ENCODE data around the gene MT1A. TPM values are rescaled to one million over a fixed set of nuclear protein-coding genes. Genes with fewer than 3 reads are reported as not detected.
"Not testable (repeated sequence)": the region's sequence is repeated elsewhere in the genome, so short reads cannot be mapped to it uniquely, and the experiment has no call there.

MT1A gene
- polyA plus RNA-seq, 3 donors from 2014 or later, result not detected

DNA sequence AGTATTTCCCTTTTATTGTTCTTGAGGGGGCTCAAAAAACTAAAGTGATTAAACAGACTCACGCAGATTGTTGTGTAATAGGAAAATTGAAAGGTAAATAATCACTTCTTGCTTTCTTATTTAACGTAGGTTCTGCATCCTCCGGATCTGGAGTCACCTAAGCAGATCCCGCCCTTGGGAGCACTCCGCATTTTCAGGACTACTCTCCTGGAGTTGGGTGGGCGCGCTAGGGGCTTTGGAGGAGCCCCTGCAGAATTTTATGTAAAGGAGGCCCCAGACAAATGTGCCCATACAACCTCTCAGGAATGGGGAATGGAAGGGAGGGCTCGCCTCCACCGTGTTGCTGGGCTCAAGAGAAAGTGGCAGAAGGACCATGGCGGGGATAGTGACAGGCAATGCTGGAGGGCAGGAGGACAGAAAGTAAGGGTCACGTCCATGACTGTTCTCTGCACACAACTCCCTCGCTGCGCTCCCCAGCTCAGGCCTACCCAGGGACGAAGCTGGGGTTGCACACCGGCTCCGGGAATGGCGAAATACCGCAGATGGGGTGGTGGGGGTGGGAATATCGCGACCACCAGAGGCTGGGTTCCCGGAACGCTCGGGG, 21.8 kb upstream of the MT1A start:
- peaks cover 10 to 11% of the 10 kb centered on the region in 2 donors for H3K4me1 Mint-ChIP-seq
- peaks cover 0 to 19% (median 10%) of the 10 kb centered on the region in 3 donors for H3K27me3 Mint-ChIP-seq (ENCODE audit: low read depth in 3 of 3)
- H3K4me3 Mint-ChIP-seq, result peak overlapping the region in 4 of 5 donors; percentile 28 to 69 (median 44)
- peak overlapping the region in 1 of 6 donors; percentile 34 for H3K27ac Mint-ChIP-seq
- H3K9me3 Mint-ChIP-seq, result no peaks in the 10 kb centered on the region
- H3K36me3 Mint-ChIP-seq, result no peaks in the 10 kb centered on the region
- DNase-seq, result no peak

DNA sequence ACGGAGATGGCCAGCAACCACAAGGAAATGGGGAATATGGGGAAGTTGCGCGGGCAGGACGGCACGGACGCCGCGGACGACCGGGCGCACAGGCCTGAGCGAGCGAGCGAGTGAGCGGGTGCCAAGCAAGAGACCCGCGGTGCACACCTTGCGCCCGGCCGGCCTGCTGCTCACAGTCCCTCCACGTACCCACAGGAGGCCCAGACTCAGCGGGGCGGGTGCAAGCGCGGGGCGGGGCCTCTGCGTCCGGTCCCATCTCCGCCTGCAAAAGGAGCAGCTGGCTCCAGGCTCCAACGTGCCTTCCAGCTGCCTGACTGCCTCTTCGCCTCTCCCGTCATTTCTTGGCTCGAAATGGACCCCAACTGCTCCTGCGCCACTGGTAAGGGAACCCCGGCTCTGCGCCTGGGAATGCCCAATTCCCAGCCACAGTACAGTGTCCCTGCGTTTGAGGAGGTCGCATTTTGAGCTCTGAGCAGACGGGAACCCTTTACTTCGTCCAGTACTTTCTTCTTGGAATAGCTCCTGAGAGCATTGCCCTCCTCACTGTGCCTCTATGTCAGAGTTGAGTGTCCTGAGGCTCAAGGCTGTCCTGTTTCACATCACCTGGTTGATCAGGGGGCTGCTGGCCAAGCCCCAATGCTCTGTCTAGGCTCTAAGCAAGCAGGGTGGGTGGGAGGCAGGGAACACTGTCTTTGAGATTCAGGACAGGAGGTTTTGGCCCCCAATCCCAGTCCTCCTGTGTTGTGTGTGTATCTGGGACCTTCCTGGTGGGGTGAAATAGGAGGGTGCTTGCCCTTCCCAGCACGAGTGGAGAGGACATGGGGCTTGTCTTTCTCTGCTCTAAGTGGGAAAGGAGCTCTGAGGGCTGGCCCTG, 21.0 kb upstream of the MT1A start:
- Mint-ChIP-seq H3K36me3 (no peaks in the 10 kb centered on the region), H3K27me3 (ENCODE audit: low read depth in 3 of 3) (peaks cover 0 to 19% (median 10%) of the 10 kb centered on the region in 3 donors), H3K9me3 (no peaks in the 10 kb centered on the region), H3K27ac (no peak overlapping the region), H3K4me3 (peak overlapping the region; percentile 36 to 69 (median 47)), H3K4me1 (peaks cover 10 to 11% of the 10 kb centered on the region in 2 donors)
- peak in 1 of 3 donors; percentile 35 for DNase-seq

DNA sequence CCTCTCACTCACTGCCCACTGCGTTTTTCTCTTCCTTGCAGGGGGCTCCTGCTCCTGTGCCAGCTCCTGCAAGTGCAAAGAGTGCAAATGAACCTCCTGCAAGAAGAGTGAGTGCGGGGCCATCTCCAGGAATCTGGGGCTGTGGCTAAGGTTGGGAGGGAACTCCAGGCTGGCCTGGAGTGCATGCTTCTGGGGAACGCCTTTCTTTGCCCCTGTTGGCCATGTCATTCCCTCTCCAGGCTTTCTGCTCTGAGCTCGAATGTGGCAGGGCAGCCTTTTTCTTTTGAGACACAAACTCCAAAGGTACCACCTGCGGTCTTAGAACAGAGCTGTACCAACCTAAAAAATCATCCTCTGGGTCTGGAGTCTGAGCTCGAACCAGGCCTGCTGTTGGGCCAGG, 20.3 kb upstream of the MT1A start:
- Mint-ChIP-seq H3K27ac (no peak overlapping the region), H3K4me3 (peak overlapping the region in 1 of 5 donors; percentile 3), H3K4me1 (peaks cover 10 to 11% of the 10 kb centered on the region in 2 donors)

DNA sequence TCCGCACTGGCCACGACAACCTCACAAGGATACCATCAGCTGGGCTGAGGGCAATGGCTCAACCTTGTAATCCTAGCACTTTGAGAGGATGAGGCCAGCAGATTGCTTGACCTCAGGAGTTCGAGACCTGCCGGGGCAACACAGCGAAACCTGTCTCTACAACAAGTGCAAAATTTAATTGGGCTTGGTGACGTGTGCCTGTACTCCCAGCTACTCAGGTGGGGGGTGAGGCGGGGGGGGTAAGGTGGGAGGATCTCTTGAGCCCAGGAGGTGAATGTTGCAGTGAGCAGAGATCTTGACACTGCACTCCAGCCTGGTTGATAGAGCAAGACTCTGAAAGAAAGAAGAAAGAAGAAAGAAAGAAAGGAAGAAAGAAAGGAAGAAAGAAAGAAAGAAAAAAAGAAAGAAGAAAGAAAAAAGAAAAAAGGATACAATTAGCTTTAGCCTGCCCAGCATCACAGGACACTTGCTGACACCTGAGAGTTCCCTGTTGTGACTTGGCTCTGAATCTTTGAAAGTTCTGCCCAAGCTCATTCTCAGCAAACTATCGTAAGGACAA, 18.0 kb upstream of the MT1A start:
- peaks cover 0 to 2% (median 0%) of the 10 kb centered on the region in 6 donors for H3K9me3 Mint-ChIP-seq
- no peak for DNase-seq
- H3K27ac Mint-ChIP-seq, result no peak overlapping the region
- H3K4me3 Mint-ChIP-seq, result no peak overlapping the region
- no peaks in the 10 kb centered on the region for H3K36me3 Mint-ChIP-seq
- peaks cover 16 to 20% of the 10 kb centered on the region in 2 donors for H3K4me1 Mint-ChIP-seq
- H3K27me3 Mint-ChIP-seq (ENCODE audit: low read depth in 3 of 3), result peaks cover 6 to 23% (median 18%) of the 10 kb centered on the region in 3 donors

More for the DNA sequence above, 20.3 kb upstream of the MT1A start:
- DNase-seq, result no peak
- H3K27me3 Mint-ChIP-seq (ENCODE audit: low read depth in 3 of 3), result peaks cover 0 to 21% (median 10%) of the 10 kb centered on the region in 3 donors
- H3K9me3 Mint-ChIP-seq, result no peaks in the 10 kb centered on the region
- H3K36me3 Mint-ChIP-seq, result no peaks in the 10 kb centered on the region

DNA sequence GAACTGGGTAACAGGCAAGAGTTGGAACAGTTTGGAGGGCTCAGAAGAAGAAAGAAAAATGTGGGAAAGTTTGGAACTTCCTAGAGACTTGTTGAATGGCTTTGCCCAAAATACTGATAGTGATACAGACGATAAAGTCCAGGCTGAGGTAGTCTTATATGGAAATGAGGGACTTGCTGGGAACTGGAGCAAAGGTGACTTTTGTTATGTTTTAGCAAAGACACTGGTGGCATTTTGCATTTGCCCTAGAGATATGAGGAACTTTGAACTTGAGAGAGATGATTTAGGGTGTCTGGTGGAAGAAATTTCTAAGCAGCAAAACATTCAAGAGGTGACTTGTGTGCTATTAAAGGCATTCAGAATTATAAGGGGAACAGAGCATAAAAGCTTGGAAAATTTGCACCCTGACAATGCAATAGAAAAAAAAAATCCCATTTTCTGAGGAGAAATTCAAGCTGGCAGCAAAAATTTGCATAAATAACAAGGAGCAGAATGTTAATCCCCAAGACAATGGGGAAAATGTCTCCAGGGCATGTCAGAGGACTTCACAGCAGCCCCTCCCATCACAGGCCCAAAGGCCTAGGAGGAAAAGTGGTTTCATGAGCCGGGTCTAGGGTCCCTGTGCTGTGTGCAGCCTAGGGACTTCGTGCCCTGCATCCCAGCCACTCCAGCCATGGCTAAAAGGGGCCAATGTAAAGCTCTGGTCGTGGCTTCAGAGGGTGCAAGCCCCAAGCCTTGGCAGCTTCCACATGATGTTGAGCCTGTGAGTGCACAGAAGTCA, 16.6 kb upstream of the MT1A start:
- not testable (repeated sequence) for H3K36me3 Mint-ChIP-seq, H3K9me3 Mint-ChIP-seq, H3K27ac Mint-ChIP-seq, DNase-seq, H3K4me3 Mint-ChIP-seq
- Mint-ChIP-seq H3K4me1 (peaks cover 15 to 20% of the 10 kb centered on the region in 2 donors), H3K27me3 (ENCODE audit: low read depth in 3 of 3) (peaks cover 12 to 24% (median 18%) of the 10 kb centered on the region in 3 donors)

DNA sequence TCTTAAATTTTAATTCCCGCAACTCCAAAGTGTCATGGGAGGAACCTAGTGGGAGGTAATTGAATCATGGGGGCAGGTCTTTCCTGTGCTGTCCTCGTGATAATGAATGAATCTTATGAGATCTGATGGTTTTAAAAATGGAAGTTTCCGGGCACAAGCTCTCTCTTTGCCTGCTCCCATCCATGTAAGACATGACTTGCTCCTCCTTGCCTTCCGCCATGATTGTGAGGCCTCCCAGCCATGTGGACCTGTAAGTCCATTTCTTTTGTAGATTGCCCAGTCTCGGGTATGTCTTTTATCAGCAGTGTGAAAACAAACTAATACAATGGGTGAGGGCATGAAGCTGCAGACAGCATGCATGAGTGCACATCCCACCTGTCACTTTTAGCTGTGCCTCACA, 15.3 kb upstream of the MT1A start:
- not testable (repeated sequence) for H3K4me3 Mint-ChIP-seq, DNase-seq, H3K9me3 Mint-ChIP-seq, H3K27ac Mint-ChIP-seq, H3K36me3 Mint-ChIP-seq
- Mint-ChIP-seq H3K4me1 (peaks cover 10 to 12% of the 10 kb centered on the region in 2 donors), H3K27me3 (ENCODE audit: low read depth in 3 of 3) (peaks cover 12 to 18% (median 15%) of the 10 kb centered on the region in 3 donors)

DNA sequence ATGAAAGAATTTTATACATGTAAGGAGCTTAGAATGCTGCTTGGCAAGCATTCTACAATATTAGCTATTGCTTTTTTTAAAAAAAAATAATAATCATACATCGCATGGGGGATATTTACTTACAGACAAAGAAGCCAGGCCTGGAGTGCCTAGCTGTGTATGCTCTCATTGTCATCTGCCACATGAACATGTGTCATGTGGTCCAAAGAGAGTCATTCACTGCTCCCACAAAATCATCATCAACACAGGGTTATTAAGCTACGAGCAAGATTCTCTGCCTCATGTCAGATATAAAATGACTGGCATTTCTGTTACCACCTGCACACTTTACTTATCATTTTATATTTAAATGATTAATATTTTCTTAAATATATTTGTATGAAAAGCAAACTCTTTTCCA, 14.8 kb upstream of the MT1A start:
- Mint-ChIP-seq H3K9me3 (peaks cover 0 to 2% (median 0%) of the 10 kb centered on the region in 6 donors), H3K36me3 (no peaks in the 10 kb centered on the region), H3K4me3 (no peak overlapping the region), H3K27ac (no peak overlapping the region), H3K27me3 (ENCODE audit: low read depth in 3 of 3) (peaks cover 12 to 17% (median 15%) of the 10 kb centered on the region in 3 donors), H3K4me1 (peaks cover 10 to 12% of the 10 kb centered on the region in 2 donors)
- no peak for DNase-seq

DNA sequence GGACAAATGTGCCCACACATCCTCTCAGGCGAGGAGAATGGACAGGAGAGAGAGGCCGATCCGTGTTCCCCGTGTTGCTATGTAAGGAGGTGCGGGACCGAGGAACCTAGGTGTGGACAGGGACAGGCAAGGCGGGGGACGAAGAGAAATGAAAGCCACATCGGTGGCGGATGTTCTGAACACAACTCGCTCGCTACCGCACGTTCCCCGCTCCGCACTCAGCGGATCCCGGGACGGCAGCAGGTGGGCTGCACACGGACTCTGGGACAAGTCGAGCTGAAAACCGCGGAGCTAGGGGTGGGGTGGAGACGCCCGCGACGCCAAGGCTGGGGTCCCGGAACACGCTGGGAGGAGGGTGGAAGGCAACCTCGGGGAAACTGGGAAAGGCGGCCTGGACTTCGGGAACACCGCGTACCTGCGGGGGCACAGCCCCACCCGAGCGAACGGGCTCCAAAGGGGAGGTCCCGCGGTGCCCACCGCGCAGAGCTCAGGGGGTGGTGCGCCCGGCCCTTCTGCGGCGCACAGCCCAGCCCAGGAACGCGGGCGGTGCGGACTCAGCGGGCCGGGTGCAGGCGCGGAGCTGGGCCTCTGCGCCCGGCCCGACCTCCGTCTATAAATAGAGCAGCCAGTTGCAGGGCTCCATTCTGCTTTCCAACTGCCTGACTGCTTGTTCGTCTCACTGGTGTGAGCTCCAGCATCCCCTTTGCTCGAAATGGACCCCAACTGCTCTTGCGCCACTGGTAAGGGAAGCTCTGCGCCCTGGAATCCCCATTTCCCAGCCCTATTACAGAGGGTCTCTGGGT, 13.1 kb upstream of the MT1A start, which contains the start of gene MT1E:
Gene MT1E, plus strand, starts transcription at position 642 of the 803 bp plus-strand sequence. Its CDS starts 71 bp downstream, at position 713.
- Mint-ChIP-seq H3K27me3 (ENCODE audit: low read depth in 3 of 3) (peaks cover 10 to 17% (median 12%) of the 10 kb centered on the region in 3 donors), H3K9me3 (peaks cover 0 to 2% (median 0%) of the 10 kb centered on the region in 6 donors), H3K36me3 (no peaks in the 10 kb centered on the region), H3K4me3 (peak within 1 kb of the TSS; percentile 72 to 89 (median 83)), H3K4me1 (peaks cover 10 to 12% of the 10 kb centered on the region in 2 donors), H3K27ac (peak within 1 kb of the TSS in 1 of 6 donors; percentile 77)
- DNase-seq, result peak in 2 of 3 donors; percentile 10 to 29

DNA sequence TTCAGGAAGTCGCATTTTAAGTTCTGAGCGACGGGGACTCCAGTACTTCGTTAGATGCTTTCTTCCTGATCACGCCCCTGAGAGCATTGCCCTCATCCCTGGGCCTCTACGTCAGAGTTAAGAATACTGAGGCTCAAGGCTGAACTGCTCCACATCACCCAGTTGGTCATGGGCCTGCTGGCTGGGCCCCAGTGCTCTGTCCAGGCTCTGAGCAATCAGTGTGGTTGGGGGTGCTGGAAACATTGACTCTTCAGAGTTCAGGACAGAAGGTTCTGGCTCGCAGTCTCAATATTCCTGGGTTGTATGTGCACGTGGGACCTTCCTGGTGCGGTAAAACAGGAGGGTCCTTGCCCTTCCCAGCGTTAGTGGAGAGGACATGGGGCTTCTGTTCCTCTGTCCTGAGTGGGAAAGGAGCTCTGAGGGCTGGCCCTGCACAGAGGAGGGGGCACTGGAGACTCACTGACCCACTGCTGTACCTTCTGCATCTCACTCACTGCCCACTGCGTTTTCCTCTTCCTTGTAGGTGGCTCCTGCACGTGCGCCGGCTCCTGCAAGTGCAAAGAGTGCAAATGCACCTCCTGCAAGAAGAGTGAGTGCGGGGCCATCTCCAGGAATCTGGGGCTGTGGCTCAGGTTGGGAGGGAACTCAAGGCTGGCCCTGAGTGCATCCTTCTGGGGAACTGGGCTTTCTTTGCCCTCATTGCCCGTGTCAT, 12.4 kb upstream of the MT1A start:
- DNase-seq, result no peak
- no peak overlapping the region for H3K27ac Mint-ChIP-seq
- H3K9me3 Mint-ChIP-seq, result peaks cover 0 to 2% (median 0%) of the 10 kb centered on the region in 6 donors
- peaks cover 10 to 12% of the 10 kb centered on the region in 2 donors for H3K4me1 Mint-ChIP-seq
- no peaks in the 10 kb centered on the region for H3K36me3 Mint-ChIP-seq
- H3K4me3 Mint-ChIP-seq, result peak overlapping the region; percentile 44 to 77 (median 62)
- H3K27me3 Mint-ChIP-seq (ENCODE audit: low read depth in 3 of 3), result peaks cover 10 to 16% (median 13%) of the 10 kb centered on the region in 3 donors

DNA sequence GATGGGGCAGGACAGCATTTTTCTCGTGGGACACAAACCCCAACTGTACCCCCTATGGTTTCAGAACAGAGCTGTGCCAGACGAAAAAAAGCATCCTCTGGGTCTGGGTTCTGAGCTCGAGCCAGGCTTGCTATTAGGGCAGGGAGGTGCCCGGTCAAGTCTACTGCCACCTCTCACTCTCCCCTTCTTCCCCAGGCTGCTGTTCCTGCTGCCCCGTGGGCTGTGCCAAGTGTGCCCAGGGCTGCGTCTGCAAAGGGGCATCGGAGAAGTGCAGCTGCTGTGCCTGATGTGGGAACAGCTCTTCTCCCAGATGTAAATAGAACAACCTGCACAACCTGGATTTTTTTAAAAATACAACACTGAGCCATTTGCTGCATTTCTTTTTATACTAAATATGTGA, 11.8 kb upstream of the MT1A start:
- peaks cover 13 to 16% of the 10 kb centered on the region in 2 donors for H3K4me1 Mint-ChIP-seq
- DNase-seq, result no peak
- peaks cover 0 to 2% (median 0%) of the 10 kb centered on the region in 6 donors for H3K9me3 Mint-ChIP-seq
- H3K36me3 Mint-ChIP-seq, result no peaks in the 10 kb centered on the region
- peaks cover 10 to 19% (median 16%) of the 10 kb centered on the region in 3 donors for H3K27me3 Mint-ChIP-seq (ENCODE audit: low read depth in 3 of 3)
- no peak overlapping the region for H3K27ac Mint-ChIP-seq
- no peak overlapping the region for H3K4me3 Mint-ChIP-seq

DNA sequence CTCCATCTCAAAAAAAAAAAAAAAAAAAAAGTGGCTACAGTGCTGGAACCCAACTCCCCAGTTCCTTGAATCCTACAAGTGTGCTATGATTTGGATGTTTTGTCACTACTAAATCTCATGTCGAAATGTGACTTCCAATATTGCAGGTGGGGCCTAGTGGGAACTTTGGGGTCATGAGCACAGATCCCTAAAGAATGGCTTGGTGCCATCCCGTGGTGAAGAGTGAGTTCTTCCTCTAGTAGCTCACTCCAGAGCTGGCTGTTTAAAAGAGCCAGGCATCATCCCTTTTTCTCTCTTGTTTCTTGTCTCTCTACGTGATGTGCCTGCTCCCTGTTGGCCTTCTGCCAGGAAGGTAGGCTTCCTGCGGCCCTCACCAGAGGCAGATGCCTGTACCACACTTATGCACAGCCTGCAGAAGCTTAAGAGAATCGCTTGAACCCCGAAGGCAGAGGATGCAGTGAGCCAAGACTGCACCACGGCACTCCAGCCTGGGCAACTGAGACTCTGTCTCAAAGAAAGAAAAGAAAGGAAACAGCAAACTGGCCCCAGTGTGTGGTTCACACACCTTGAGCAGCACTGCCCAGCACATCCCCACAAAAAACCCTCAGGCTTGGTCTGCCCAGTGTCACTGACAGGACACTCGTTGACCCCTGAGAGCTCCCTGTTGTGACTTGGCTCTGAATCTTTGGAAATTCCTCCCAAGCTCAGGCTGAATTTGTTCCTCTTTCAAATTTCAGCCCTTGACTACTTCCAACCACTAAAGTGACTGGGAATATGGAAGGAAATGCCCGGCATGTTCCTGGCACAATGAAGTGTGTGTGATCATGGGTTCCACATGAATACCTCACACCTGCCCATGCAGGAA, 9.7 kb upstream of the MT1A start:
- H3K4me3 Mint-ChIP-seq, result no peak overlapping the region
- H3K36me3 Mint-ChIP-seq, result no peaks in the 10 kb centered on the region
- no peak for DNase-seq
- peaks cover 0 to 2% (median 0%) of the 10 kb centered on the region in 6 donors for H3K9me3 Mint-ChIP-seq
- no peak overlapping the region for H3K27ac Mint-ChIP-seq
- peaks cover 15 to 26% (median 22%) of the 10 kb centered on the region in 3 donors for H3K27me3 Mint-ChIP-seq (ENCODE audit: low read depth in 3 of 3)
- H3K4me1 Mint-ChIP-seq, result peaks cover 16 to 24% of the 10 kb centered on the region in 2 donors

Measured in immature natural killer cell (primary cell).